DND-41 (cell line): ENCODE results near the gene LPAR3.

ENCODE experiments used
- CTCF ChIP-seq: IDR thresholded peaks from 2 replicates; pipeline ENCODE4 v1.5.1; 2012; ENCODE audit warnings: borderline replicate concordance, low read length, moderate library complexity, mild to moderate bottlenecking; ENCODE audit not compliant: poor library complexity, severe bottlenecking; ENCODE audit errors: extremely low read depth
- EZH2 ChIP-seq: IDR thresholded peaks from 3 replicates; pipeline ENCODE4 v1.6.1; 2012; ENCODE audit warnings: borderline replicate concordance, low read depth, mild to moderate bottlenecking, moderate library complexity, low read length, inconsistent platforms; ENCODE audit not compliant: severe bottlenecking

DNA sequence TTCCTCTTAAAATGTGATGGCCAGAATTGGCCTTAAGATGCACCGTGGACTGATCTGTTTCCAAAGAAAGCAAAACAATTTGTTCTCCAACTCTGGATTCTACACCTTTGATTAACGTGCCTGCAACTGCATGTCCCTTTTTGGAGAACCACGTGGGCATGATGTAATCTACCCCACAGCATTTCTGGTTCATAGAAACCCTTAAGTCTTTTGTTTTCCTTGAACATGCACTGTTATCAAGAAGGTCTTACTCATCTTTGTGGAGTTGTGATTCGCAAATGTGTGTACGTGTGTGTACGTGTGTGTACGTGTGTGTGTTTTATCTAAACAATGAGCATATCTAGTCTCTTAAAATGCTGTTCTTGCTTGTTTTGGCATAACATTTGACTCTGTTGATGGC, 57.8 kb downstream of the LPAR3 start:
- TF ChIP-seq CTCF (no peak), EZH2 (no peak)
